NCI-H146 treated with DMSO at 0.1 percent for 48 hours (cell line): ENCODE results near the gene CTIF.
A peak's percentile ranks its signal among the peaks of the same experiment; 100 is the strongest.

Experiments used
- DNase-seq: peaks from one replicate; lab custom pipeline; 2025; ENCODE audit not compliant: unreplicated experiment; lab: John Stamatoyannopoulos, UW

CTIF gene

DNA sequence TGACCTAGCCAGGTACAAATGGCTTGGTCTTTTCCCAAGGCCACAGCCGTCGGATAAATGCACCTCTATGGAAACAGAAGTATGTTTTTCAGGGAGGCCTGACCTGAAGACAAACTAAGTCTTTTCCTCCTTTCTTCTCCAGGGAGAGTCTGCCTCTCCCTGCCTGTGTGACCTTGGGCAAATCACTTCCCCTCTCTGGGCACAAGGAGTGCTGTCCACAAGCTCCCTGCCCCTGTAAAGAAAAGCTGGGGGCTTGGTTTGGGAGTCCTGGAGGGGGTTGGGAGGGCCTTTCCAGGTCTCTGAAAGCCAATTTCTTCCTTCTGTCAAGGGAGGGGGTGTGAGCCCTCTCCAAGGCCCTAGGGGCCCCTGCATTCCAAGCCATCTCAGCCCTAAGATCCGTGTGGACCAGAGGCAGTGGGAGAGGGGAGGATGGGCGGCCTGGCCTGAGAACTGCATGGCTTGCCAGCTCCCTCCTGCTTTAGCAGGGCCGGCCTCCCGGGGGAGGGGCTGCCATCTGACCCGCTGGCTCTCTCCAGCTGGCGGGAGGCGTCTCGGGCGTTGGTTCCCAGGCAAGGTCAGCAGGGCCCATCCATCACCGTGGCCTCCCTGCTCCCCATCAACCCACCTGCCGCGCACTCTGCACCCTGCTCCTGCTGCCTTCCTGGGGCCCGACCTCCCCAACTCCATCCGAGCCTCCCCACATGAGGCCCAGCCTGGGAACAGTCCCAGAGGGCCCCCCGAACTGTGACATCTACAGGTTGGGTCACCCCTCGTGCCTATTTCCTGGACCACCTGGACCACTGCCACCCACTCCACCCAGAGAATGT lies 350.5 kb downstream of the CTIF start:
- DNase-seq, result no peak

DNA sequence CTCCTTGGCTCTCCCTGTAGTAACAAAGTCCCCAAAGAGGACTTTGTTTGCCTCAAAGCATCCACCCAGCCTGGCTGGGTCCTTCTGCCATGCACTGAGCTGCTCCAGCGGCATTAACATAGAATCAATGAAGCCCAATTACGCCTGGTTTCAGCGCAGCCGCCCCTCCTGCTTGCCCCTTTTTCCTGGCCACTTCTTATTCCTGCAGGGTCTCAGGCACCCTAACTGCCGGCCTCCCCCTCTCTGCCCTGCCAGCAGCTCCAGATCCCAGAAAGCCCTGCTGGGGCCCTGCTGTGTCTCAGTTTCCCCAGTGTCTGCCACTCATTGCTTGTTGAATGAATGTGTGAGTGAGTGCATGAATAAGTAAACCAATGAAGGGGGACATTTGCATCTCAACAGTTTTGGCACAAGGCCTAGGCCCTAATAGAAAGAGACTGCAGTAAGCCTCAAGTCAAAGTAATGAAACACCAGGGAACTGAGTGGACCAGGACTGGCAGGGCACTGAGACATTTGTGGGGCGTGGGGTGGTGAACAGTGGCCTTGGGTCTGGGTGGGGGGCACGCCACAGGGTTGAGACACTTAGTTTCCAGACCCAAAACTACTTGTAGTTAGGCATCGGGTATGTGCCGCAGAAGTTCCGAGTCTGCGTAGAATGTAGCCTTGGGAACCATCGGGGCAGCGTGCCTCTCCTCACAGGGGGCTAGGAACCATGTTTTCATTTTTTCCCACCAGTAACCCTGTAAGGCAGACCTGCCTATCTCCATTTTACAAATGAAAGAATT lies 351.3 kb downstream of the CTIF start:
- DNase-seq, result no peak

DNA sequence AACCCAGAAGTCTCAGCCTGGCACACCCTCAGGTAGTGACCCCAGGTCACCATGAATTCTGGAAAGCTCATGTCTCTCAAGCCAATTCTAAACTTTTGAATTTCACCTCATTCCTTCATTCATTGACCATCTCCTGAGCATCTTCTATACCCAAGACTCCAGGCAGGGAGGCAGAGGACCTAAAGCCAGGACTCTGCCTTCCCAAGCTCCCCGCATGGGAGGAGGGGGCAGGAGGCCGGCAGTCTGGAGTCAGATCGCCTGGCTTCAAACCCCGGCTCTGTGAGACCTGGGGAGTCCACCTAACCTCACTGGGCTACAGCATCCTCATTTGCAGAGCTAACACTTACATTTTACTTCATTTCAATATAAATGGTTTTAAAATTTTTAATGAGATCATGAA lies 352.9 kb downstream of the CTIF start:
- no peak for DNase-seq

DNA sequence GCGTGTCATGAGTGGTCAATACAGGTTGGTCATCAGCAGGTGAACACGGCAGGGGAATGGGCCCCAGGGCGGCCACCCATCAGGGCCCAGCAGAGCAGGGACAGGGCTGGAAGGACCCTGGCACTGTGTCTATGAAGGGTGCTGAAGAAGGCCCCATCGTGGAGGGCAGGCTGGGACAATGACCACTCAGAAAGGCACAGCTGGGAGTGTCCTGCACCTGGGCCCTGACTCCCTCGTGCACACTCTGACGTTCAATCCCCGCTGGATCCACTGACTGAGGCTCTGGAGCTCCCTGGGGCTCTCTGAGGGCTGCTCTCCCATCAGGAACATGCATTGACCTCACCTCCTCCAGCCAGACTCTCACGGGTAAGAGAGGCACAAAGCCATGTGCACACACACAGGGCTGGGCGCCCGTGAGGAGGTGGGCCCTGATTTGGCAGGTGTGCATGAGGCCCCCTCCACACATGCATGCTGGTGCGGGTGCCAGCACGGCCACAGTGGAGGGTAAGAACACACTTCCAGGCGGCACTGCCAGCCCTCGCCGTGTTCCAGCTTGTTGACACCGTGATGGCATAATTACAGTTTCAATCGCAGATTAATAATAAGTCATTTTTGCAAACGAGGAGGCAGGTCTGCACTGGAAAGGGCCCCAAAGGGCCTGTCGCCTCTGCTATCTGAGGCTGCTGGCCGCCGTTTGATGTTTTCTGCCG lies 353.5 kb downstream of the CTIF start:
- DNase-seq, result no peak

DNA sequence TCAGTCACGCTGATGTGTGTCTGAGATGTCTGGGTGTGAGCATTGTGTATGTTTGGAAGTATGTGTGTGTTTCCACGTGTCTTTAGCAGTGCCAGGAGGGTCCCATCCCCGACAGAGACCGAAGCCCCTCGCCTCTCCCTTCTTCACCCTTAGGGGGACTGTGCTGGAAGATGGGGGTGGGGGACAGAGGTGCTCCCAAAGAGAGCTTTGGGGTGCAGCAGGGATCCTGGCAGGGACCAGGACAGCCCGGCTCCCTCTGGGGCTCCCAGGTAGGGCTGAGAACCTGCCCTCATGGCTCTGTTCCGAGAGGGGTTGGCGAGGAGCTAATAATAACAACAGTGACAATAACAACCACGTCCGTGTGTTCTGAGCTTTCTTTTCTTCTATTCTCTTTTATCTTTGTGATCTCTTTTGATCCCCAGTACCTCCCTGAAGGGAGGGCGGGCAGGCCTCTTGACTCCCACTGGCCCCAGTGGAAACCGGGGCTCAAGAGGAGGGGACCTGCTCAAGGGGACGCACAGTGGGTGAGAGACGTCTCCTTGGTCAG lies 354.3 kb downstream of the CTIF start:
- DNase-seq, result no peak

DNA sequence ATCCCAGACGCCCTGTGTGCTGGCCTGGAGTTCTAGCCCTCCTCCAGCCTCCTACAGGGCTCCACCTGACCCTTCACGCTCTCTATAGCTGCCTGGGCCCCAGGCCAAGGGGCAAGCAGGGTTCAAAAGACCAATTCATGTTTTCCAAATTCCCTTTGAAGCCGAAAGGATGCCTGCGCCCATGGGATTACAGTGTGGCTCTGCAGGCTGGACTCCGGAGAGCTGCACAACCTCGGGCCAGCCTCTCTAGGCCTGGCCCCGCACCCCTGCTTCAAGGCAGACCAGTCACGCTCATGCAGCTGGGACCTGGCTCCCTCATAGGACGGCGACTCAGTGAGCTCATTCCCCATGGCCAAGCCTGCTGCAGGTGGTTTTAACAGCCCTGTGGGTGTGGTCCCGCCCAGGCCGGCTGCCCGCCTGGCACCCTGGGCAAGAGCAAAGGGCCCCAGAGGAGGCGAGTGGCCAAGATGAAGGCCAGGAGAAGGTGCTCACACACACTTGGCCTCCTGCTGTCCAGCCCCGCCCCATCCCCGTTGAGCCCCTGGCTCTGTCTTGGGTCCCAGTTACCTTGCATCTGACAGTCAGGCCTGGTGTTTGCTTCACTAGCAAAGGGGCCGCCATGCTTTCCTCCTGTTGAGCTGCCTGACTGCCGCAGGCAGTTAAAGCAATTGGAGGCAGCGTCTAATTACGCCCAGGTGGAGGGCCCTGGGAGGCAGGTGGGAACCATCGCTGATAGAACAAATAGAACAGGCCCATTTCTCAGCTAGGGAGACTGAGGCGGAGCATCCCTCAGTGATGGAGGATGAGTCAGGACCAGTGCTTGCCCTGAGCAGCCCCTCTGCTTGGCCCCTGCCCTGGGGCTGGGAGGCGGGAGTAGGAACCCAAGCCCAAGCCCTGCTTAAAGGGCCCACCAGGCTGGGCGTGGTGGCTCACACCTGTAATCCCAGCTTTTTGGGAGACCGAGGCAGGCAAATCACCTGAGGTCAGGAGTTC lies 355.1 kb downstream of the CTIF start:
- no peak for DNase-seq

DNA sequence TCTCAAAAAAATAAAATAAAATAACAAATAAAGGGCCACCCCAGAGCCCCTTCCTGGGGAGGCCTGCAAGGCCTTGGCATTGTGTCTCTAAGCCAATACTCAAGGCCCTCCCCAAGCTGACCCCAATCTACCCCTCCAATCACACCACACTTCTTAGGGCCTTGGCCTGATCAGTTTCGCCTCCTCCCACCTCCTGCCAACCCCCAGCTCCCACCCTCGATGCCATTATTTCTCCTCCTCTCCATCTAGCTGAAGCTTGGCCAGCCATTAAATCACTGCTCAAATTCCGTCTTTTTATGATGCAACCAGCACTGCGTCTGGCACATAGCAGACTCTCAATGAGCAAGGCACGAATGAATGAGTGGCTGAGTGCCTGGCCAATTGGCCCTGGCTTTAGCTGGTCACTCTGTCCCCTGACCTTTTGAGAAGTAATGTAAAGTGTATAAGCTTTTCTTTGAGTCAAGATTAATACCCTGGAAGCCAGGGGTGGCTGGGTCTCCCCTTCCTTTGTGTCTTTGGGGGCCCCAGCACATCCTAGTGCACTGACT lies 356.0 kb downstream of the CTIF start:
- no peak for DNase-seq

DNA sequence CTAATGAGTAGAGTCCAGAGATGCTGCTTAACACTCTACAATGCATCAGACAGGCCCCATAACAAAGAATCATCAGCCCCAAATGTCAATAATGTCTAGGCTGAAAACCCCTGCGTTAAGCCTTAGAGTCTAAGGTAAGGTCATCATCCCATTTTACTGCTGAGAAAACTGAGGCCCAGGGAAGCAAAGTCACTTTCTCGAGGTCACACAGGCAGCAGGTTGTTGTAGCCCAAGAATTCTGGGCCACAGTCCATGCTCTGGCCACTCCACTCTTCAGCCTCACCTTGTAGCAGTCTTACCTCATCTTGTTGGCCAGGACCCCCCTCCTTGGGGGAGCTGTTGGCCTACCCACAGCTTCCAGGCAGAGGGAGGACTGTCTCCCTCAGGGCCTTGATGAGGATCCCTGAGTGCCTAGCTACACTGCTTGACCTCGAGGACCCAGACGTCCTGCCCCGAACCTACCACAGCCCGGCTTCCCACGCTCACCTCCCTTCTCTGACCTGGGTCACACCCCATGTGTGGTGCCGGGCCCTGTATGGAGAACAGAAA lies 357.6 kb downstream of the CTIF start:
- DNase-seq, result no peak

DNA sequence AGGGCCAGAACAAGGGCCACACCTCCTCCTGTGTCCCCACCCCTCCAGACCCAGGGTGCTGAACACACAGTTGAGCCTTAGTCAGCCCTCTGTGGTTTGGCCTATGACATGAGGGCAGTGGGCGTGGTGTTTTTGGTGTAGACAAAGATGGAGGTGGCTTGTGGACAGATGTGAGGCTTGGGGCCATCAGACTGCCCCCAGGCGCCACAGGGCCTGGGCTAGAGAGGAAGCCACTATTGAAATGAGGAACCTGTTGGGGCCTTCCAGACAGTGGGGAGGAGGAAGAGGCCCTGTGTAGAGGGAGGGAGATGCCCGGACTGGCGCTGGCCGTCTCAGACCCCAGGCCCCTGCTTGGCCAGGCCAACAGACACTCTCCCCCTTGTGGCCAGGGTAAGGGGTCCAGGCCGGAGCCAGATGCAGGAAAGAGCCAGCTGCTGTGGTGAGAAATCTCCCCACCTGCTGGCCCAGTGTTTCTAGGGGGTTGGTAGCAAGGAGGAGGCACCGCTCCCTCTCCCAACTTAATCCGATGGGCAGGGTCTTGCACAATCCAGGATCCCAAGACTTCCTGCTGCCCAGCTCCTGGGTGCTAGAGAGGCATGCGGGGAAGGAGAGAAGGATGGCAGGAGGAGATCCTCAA lies 358.2 kb downstream of the CTIF start:
- DNase-seq, result no peak

DNA sequence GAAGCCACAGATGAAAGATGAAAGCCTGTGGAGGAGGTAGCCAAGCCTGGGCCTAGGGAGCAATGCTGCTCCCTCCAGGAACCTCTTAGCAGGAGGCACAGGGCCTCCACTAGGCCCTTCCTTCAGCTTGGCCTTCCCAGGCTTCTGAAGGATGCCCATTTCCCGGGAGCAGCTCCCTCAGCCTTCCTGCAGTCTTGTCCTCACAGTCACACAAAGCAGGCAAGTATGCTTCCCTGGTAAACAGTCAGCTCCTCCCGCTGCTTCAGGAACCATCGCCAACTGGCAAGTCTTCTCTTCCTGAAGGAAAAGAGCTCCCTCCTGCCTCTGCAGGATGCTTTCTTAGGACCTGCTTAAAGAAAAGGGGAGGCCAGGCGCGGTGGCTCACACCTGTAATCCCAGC lies 358.7 kb downstream of the CTIF start:
- DNase-seq, result no peak

DNA sequence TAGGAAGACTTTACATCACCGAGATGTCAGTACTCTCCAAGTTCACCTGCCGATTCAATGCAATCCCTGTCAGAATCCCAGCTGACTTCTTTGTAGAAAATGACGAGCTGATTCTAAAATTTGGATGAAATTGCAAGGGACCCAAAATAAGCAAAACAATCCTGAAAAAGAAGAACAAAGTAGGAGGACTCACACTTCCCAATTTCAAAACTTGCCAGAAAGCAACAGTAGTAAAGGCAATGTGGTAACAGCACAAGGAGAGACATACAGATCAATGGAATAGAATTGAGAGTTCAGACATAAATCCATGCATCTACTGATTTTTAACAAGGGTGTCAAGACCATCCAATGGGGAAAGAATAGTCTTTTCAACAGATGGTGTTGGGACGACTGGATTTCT lies 359.7 kb downstream of the CTIF start:
- no peak for DNase-seq

DNA sequence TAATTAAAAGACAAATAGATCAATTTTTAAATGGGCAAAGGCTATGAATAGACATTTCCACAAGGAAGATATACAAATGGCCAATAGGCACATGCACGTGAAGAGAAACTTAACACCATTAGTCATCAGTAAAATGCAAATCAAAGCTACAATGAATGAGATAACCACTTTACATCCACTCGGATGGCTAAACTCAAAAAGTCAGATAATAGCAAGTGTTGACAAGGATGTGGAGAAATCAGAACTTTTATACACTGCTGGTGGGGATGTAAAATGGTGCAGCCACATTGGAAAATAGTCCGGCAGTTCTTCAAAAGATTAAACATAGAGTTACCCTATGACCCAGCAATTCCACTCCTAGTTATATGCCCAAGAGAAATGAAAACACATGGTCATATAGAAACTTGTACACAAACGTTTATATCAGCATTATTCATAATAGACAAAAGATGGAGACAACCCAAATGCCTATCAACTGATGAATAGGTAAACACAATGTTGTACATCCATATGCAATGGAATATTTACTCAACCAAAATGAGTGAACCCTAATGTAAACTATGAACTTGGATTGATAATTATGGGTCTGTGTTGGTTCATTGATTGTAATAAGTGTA lies 360.8 kb downstream of the CTIF start:
- no peak for DNase-seq

DNA sequence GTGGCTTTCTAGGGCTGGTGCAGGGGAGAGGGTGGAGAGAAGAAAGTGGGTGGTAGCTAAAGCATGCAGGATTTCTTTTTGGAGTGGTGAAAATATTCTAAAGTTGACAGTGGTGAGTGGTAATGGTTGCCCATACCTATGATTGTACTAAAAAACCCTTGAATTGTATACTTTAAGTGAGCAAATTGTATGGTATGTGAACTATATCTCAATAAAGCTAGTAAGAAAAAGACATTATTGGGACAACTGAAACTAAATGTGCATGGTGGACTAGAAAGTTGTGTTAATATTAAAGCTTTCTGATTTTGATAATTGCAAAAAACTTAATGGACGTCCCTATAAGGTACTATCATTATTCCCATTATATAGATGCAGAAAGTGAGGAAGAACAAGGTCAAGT lies 361.6 kb downstream of the CTIF start:
- DNase-seq, result no peak

DNA sequence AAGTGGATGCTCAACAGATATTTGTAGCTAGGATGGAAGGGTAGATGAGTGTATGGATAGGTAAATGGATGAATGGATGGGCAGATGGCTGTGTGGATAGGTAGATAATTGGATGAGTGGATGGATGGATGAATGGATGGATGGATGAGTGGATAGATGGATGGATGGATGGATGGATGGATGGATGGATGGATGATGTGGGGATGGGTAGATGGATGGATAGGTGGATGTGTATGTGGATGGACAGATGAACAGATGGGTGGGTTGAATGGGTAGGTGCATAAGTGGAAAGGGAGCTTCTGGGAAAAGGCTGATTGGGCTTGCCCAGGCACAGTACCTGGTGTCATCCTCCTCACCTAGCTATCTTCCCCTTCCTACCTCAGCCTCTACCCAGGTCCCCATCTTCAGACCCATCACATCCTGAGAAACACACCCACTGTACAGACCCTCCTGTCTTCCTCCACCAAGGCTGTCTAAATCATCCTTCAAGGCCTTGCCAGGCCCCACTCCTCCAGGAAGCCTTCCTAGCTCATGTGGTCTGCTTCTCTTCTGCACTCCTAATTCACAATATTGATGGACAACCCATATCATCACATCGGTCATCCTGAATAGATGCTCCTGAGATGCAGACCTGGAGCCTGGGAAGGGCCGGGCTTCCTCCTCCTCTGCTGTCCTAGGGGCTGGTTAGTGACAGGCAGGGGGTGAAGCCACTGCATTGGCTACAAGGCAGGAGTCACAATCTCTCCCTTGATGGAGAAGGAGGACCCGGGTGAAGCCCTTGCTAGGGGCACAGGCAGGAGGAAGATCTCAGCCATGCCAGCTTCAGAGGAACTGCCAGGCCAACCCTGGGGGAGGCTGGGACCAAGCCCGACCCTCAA lies 362.6 kb downstream of the CTIF start:
- DNase-seq, result no peak

DNA sequence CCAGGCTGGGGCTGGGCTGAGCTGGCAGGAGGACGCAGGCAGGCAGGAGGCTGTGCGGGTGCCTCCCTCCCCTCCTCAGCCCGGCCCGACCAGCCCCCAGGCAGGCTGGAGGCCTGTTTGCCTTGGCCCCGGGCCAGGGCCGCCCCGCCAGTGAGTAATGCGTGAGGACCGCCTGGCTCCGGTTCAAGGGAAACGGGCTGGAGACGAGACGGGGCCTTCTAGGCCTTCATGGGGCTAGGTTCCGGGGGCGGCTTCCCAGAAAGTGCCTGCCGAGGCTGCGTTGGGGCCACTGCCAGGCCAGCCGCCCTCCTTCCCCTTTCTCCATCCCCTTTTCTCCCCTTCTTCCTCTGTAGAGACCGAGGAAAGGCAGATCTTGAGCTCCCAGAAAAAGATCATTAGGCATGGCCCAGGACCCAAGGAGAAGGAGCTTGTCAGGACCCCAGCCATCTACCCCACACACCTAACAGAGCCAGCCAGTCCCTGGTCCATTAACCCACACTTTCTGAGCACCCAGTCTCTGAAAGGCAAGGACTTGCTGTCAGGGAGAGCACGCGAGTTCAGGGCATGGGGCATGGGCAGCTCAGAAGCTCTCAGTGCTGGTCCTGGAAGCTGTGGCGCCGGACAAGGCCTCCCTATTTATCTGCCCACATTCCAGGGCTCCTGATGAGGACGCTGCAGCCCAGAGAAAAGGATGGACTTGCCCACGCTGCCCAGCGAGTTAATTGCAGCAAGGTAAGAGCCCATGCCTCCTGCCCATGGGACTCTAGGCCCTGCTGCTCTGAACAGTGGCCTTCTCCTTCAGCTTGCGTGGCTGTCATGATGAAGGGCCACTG lies 363.4 kb downstream of the CTIF start:
- DNase-seq, result peak; percentile 83

DNA sequence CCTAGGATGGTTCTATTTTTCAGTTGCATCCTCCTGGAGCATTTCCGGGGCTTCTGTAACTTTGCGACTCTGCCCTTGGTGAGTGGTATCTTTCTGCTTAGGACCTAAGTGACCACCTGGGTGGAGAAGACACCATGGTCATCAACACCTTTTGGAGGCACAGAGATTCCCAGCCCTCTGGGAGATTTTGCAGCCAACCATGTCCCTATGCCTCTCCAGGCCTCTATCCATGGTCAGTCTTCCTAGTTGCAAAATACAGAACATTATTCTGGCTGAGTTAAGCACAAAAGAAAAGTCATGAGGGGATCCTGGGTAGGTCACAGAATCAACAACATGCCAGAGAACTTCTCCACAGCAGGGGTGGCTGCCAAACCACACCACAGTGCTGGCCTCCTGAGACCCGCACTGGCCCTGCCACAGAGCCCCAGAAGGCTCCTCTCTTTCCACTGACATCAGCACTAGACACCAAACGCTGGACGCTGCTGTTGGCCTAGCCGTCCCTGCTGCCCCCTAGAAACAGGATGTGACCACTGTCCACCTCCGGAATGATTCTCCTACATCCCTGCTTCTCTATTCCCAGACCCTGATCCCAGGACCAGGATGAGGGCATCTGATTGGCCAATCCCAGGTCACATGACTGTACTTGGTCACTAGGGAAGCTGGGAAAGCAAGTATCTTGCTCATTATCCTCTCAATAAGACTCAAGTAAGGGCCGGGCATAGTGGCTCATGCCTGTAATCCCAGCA lies 364.2 kb downstream of the CTIF start:
- DNase-seq, result no peak
